H9 (cell line): Measurements from ENCODE around the gene ADGB. TPM values are rescaled to one million over a fixed set of nuclear protein-coding genes. Genes with fewer than 3 reads are reported as not detected.

Experiments used
- DNase-seq: peaks from one replicate; pipeline ENCODE4 v3.0.0-alpha.2; 2017
- H2AFZ ChIP-seq: one replicate; pipeline ENCODE4 v1.6.1; 2013; ENCODE audit warnings: mild to moderate bottlenecking, low read length, control low read depth, moderate library complexity
- H2AK5ac ChIP-seq: 2 replicates; pipeline ENCODE4 v1.6.1; 2013; ENCODE audit warnings: low read length, control low read depth, mixed read lengths; ENCODE audit not compliant: insufficient read length
- H2BK120ac ChIP-seq: one replicate; pipeline ENCODE4 v1.6.1; 2013; ENCODE audit warnings: low read depth, mild to moderate bottlenecking, low read length, control low read depth, inconsistent platforms; ENCODE audit not compliant: poor library complexity, severe bottlenecking
- H2BK12ac ChIP-seq: 2 replicates; pipeline ENCODE4 v1.6.1; 2013; ENCODE audit warnings: low read length, control low read depth, mixed read lengths, low read depth; ENCODE audit not compliant: insufficient read length
- H2BK15ac ChIP-seq: 2 replicates; pipeline ENCODE4 v1.6.1; 2013; ENCODE audit warnings: low read depth, low read length, control low read depth
- H2BK20ac ChIP-seq: one replicate; pipeline ENCODE4 v1.6.1; 2013; ENCODE audit warnings: low read depth, mild to moderate bottlenecking, low read length, control low read depth, inconsistent platforms; ENCODE audit not compliant: poor library complexity, severe bottlenecking
- H2BK5ac ChIP-seq: 2 replicates; pipeline ENCODE4 v1.6.1; 2013; ENCODE audit warnings: low read length, control low read depth, mixed read lengths; ENCODE audit not compliant: insufficient read length
- H3K14ac ChIP-seq: 2 replicates; pipeline ENCODE4 v1.6.1; 2013; ENCODE audit warnings: low read length, control low read depth; ENCODE audit not compliant: insufficient read depth
- H3K18ac ChIP-seq: 2 replicates; pipeline ENCODE4 v1.6.1; 2013; ENCODE audit warnings: low read depth, mild to moderate bottlenecking, mixed read lengths, low read length, control low read depth; ENCODE audit not compliant: insufficient read length
- H3K23ac ChIP-seq: 2 replicates; pipeline ENCODE4 v1.6.1; 2013; ENCODE audit warnings: low read length, control low read depth, mixed read lengths, low read depth; ENCODE audit not compliant: insufficient read length
- H3K23me2 ChIP-seq: 2 replicates; pipeline ENCODE4 v1.6.1; 2013; ENCODE audit warnings: low read depth, mild to moderate bottlenecking, mixed read lengths, low read length, control low read depth; ENCODE audit not compliant: insufficient read length, poor library complexity, severe bottlenecking
- H3K27ac ChIP-seq: 2 replicates; pipeline ENCODE4 v1.5.1; 2013; ENCODE audit warnings: low read length, control low read depth, mixed read lengths, low read depth; ENCODE audit not compliant: insufficient read length
- H3K27me3 ChIP-seq: 2 replicates; pipeline ENCODE4 v1.6.1; 2013; ENCODE audit warnings: low read length, control low read depth, inconsistent platforms; ENCODE audit not compliant: insufficient read depth
- H3K4ac ChIP-seq: 2 replicates; pipeline ENCODE4 v1.6.1; 2013; ENCODE audit warnings: low read depth, mild to moderate bottlenecking, control low read depth, inconsistent platforms, low read length, moderate library complexity
- H3K4me1 ChIP-seq: 2 replicates; pipeline ENCODE4 v1.6.1; 2013; ENCODE audit warnings: low read length, control low read depth, inconsistent platforms; ENCODE audit not compliant: insufficient read depth
- H3K4me2 ChIP-seq: 2 replicates; pipeline ENCODE4 v1.6.1; 2013; ENCODE audit warnings: low read length, control low read depth, mixed read lengths; ENCODE audit not compliant: insufficient read length, insufficient read depth
- H3K56ac ChIP-seq: 2 replicates; pipeline ENCODE4 v1.6.1; 2013; ENCODE audit warnings: low read depth, mild to moderate bottlenecking, mixed read lengths, low read length, control low read depth; ENCODE audit not compliant: insufficient read length
- H3K79me1 ChIP-seq: 2 replicates; pipeline ENCODE4 v1.6.1; 2013; ENCODE audit warnings: low read depth, mild to moderate bottlenecking, moderate library complexity, low read length, control low read depth, inconsistent platforms; ENCODE audit not compliant: insufficient read depth, poor library complexity, severe bottlenecking
- H3K79me2 ChIP-seq: 2 replicates; pipeline ENCODE4 v1.6.1; 2013; ENCODE audit warnings: low read length, control low read depth, inconsistent platforms; ENCODE audit not compliant: insufficient read depth
- H3K9ac ChIP-seq: 2 replicates; pipeline ENCODE4 v1.6.1; 2013; ENCODE audit warnings: low read length, control low read depth, mixed read lengths; ENCODE audit not compliant: insufficient read length; ENCODE audit errors: extremely low read depth
- H3K9me3 ChIP-seq: one replicate; pipeline ENCODE4 v1.6.1; 2013; ENCODE audit warnings: low read depth, low read length, inconsistent platforms; ENCODE audit not compliant: control insufficient read depth
- H3T11ph ChIP-seq: one replicate; pipeline ENCODE4 v1.6.1; 2013; ENCODE audit warnings: mild to moderate bottlenecking, low read length, control low read depth, inconsistent platforms
- H4K20me1 ChIP-seq: one replicate; pipeline ENCODE4 v1.6.1; 2013; ENCODE audit not compliant: control insufficient read depth, insufficient read length, insufficient read depth
- H4K5ac ChIP-seq: 2 replicates; pipeline ENCODE4 v1.6.1; 2013; ENCODE audit warnings: low read depth, mild to moderate bottlenecking, mixed read lengths, low read length, control low read depth; ENCODE audit not compliant: insufficient read length
- H4K8ac ChIP-seq: replicated peaks from 2 replicates; pipeline ENCODE4 v1.6.1; 2013; ENCODE audit warnings: low read length, control low read depth, mixed read lengths, low read depth; ENCODE audit not compliant: insufficient read length
- H4K91ac ChIP-seq: 2 replicates; pipeline ENCODE4 v1.6.1; 2013; ENCODE audit warnings: low read depth, mild to moderate bottlenecking, moderate library complexity, mixed read lengths, low read length, control low read depth; ENCODE audit not compliant: insufficient read length
- H3K27ac Mint-ChIP-seq, 3 experiments: 2 replicates in 2 of 3; 3 replicates in 1 of 3; pipeline ENCODE4 v1.8.0; 2020 to 2021; ENCODE audit warnings: mixed read lengths in 3 of 3, mild to moderate bottlenecking in 1 of 3, moderate library complexity in 1 of 3
- H3K27me3 Mint-ChIP-seq: 2 replicates; pipeline ENCODE4 v1.8.0; 2021; ENCODE audit warnings: low read depth, mild to moderate bottlenecking, moderate library complexity, mixed read lengths
- H3K36me3 Mint-ChIP-seq, 3 experiments: 2 replicates in 2 of 3; 3 replicates in 1 of 3; pipeline ENCODE4 v1.8.0; 2020 to 2021; ENCODE audit warnings: low read depth in 3 of 3, mixed read lengths in 3 of 3; ENCODE audit not compliant: insufficient read depth in 1 of 3
- H3K4me1 Mint-ChIP-seq, 2 experiments: 2 replicates each; pipeline ENCODE4 v1.8.0; 2020; ENCODE audit warnings: mixed read lengths in 2 of 2
- H3K4me3 Mint-ChIP-seq, 2 experiments: 2 replicates in 1 of 2; 3 replicates in 1 of 2; pipeline ENCODE4 v1.8.0; 2020 to 2021; ENCODE audit warnings: mild to moderate bottlenecking in 2 of 2, mixed read lengths in 2 of 2, moderate library complexity in 1 of 2
- H3K9me3 Mint-ChIP-seq, 2 experiments: 2 replicates in 1 of 2; 3 replicates in 1 of 2; pipeline ENCODE4 v1.8.0; 2020; ENCODE audit warnings: mild to moderate bottlenecking in 2 of 2, mixed read lengths in 2 of 2, moderate library complexity in 1 of 2
- CTCF ChIP-seq: fragments of 200-600 bp; sonication (generic); conservative IDR thresholded peaks from 3 replicates; pipeline ENCODE4 v1.8.0; 2021; ENCODE audit warnings: antibody characterized with exemption, mild to moderate bottlenecking
- WGBS: extraction: QIAGEN DNeasy Blood & Tissue Kit; methylation state at CpG from one replicate; pipeline ENCODE4 v1.1.7; 2013; ENCODE audit warnings: missing lambda C conversion rate, low lambda C conversion rate, mixed read lengths; ENCODE audit not compliant: insufficient read length; ENCODE audit errors: extremely low coverage; 5-methylcytosine and 5-hydroxymethylcytosine counted together
- total RNA-seq: library from RNA; stranded (reverse); gene quantifications from 2 replicates; pipeline ENCODE4 v1.2.1, GENCODE V29; 2021

ADGB gene
- total RNA-seq, 1 experiment from 2014 or later: not detected

GRCh38 chr6:146787876-146788508 lies 189.2 kb downstream of the ADGB start:
- H3K9me3 ChIP-seq: no peaks in the 10 kb centered on the region
- H2BK12ac ChIP-seq: no peak overlapping the region
- no peaks in the 10 kb centered on the region for H3K27me3 ChIP-seq
- no peak overlapping the region for H3K18ac ChIP-seq
- Mint-ChIP-seq H3K4me1 (peaks cover 0 to 6% of the 10 kb centered on the region in 2 experiments; a peak in 3 of 4 replicates), H3K36me3 (peaks cover 0 to 11% (median 4%) of the 10 kb centered on the region in 3 experiments; a peak in 4 of 7 replicates), H3K9me3 (peaks cover 11 to 13% of the 10 kb centered on the region in 2 experiments), H3K4me3 (no peak overlapping the region), H3K27me3 (no peaks in the 10 kb centered on the region), H3K27ac (no peak overlapping the region)
- no CpG with 5 or more reads among the region's 5 CpGs for WGBS
- H2BK15ac ChIP-seq: no peak overlapping the region
- H2AFZ ChIP-seq: no peak overlapping the region
- H3K4me1 ChIP-seq: no peaks in the 10 kb centered on the region
- no peak overlapping the region for H2BK120ac ChIP-seq
- no peak overlapping the region for H2AK5ac ChIP-seq
- no peaks in the 10 kb centered on the region for H3K79me2 ChIP-seq
- no peak overlapping the region for H2BK20ac ChIP-seq
- no peak overlapping the region for H3K4ac ChIP-seq
- H4K5ac ChIP-seq: no peak overlapping the region
- no peak overlapping the region for H3K23ac ChIP-seq
- H3K79me1 ChIP-seq: no peaks in the 10 kb centered on the region
- H3K4me2 ChIP-seq: no peak overlapping the region
- no peak overlapping the region for H2BK5ac ChIP-seq
- H3K27ac ChIP-seq: no peak overlapping the region
- H3T11ph ChIP-seq: no peak overlapping the region
- no peaks in the 10 kb centered on the region for H3K23me2 ChIP-seq
- TF ChIP-seq CTCF: no peak
- H3K9ac ChIP-seq: no peak overlapping the region
- no peak overlapping the region for H4K91ac ChIP-seq
- no peak overlapping the region for H4K8ac ChIP-seq
- H3K56ac ChIP-seq: no peak overlapping the region
- DNase-seq: no peak
- no peak overlapping the region for H3K14ac ChIP-seq
- no peaks in the 10 kb centered on the region for H4K20me1 ChIP-seq
